GM10248 (cell line): ENCODE results near the gene EYA2.

Source experiments
- CTCF ChIA-PET: fragments of 300-600 bp; sonication (Branson Sonifier 250); formaldehyde crosslinking; extraction: SDS; loops from one replicate; lab custom pipeline; 2021; ENCODE audit warnings: antibody characterized with exemption; lab: Yijun Ruan, JAX
- POLR2A ChIA-PET: fragments of 350-650 bp; sonication (Branson Sonifier 250); formaldehyde crosslinking; extraction: SDS; loops from one replicate; lab custom pipeline; 2020; ENCODE audit warnings: antibody characterized with exemption; lab: Yijun Ruan, JAX
- DNase-seq: peaks from one replicate; pipeline ENCODE4 v3.0.0; 2012; ENCODE audit errors: extremely low spot score
- CTCF ChIP-seq: IDR thresholded peaks from 2 replicates; pipeline ENCODE4 v1.5.1; 2012; ENCODE audit warnings: mild to moderate bottlenecking, low read depth; ENCODE audit errors: extremely low read depth, missing control alignments, control extremely low read depth

EYA2 gene

GRCh38 chr20:47075263-47075662, 180.6 kb downstream of the EYA2 start:
- CTCF ChIA-PET = no interaction called here
- TF ChIP-seq CTCF = no peak
- DNase-seq = no peak
- POLR2A ChIA-PET = no interaction called here

DNA sequence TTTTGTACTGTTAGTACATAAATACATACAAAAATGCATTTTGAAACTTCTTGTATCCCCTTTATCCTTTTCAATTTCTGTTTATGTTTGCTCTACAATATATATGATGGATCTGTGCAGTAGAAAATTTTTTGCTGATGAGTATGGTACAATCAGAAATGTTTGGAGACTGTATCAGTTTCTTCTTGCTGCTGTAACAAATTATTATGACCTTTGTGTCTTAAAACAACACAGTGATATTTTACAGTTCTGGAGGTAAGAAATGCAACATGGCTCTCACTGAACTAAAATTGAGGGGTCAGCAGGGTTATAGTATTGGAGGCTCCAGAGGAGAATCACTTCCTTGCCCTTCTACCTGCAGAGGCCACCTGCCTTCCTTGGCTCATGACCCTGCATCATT, 184.4 kb downstream of the EYA2 start:
- no peak for DNase-seq
- ChIA-PET POLR2A (no interaction called here), CTCF (no interaction called here)
- no peak for TF ChIP-seq CTCF

DNA sequence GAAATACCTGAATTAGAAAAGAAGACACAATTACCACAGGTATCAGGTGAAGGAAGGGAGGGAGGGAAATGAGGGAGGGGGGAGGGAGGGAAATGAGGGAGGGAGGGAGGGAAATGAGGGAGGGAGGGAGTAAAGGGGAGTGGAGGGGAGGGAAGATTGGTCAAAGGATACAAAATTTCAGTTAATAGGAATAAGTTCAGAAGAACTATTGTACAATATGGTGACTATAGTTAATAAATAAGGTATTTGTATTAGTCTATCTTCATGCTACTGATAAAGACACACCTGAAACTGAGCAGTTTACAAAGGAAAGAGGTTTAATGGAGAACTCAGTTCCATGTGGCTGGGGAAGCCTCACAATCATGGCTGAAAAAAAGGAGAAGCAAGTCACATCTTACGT, 185.7 kb downstream of the EYA2 start:
- ChIA-PET POLR2A (no interaction called here), CTCF (no interaction called here)
- TF ChIP-seq CTCF = no peak
- no peak for DNase-seq

DNA sequence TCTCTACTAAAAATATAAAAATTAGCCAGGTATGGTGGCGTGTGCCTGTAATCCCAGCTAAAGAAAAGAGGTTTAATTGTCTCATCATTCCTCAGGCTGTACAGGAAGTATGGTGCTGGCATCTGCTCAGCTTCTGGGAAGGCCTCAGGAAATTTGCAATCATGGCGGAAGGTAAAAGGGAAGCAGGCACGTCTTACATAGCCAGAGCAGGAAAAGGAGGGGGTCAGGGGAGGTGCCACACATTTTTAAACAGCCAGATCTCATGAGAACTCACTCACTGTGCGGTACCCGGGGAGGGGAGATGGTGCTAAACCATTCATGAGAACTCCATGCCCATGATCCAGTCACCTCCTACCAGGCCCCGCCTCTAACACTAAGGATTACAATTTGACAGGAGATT, 191.7 kb downstream of the EYA2 start:
- ChIA-PET CTCF (no interaction called here), POLR2A (no interaction called here)
- no peak for TF ChIP-seq CTCF
- DNase-seq = no peak

GRCh38 chr20:47088335-47088734, 193.7 kb downstream of the EYA2 start:
- DNase-seq = no peak
- ChIA-PET POLR2A (no interaction called here), CTCF (interaction anchor here (1.0 to 1.2 kb wide), 2 partner anchors 12 to 14 kb away, joined by 3 read pairs; no protein-coding TSS in a partner anchor)
- TF ChIP-seq CTCF = no peak

DNA sequence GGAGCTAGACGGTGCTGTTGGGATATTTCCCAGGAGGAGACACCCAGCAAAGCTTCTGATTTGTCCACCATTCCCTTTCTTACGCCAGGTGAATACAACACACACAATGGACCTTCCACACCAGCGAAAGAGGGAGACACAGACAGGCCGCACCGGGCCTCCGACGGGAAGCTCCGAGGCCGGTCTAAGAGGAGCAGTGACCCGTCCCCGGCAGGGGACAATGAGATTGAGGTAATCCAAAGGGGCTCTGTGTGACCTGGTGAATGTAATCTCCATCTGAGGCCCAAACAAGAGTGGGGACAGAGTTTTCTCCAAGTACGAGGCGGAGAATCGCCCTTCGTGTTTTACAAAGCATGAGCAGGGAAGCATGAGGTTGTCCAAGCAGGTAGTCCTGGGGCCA, 194.5 kb downstream of the EYA2 start:
- POLR2A ChIA-PET = no interaction called here

More for the DNA sequence above, 194.5 kb downstream of the EYA2 start:
- CTCF ChIA-PET = no interaction called here
- no peak for DNase-seq
- TF ChIP-seq CTCF = no peak
